Fibroblast of mammary gland (primary cell): ENCODE measurements around the gene SLC12A7.
"Not testable (repeated sequence)": the region's sequence is repeated elsewhere in the genome, so short reads cannot be mapped to it uniquely, and the experiment has no call there.

ENCODE experiments used
- DNase-seq: peaks from one replicate; pipeline ENCODE4 v3.0.0-alpha.2; 2010; ENCODE audit warnings: low read depth
- H3K4me3 ChIP-seq: 2 replicates; pipeline ENCODE4 v1.5.1; 2011; ENCODE audit warnings: low read depth, mild to moderate bottlenecking, low read length, moderate library complexity; ENCODE audit not compliant: control insufficient read depth
- CTCF ChIP-seq: conservative IDR thresholded peaks from 2 replicates; pipeline ENCODE4 v1.5.1; 2011; ENCODE audit warnings: low read depth, low read length, inconsistent platforms; ENCODE audit not compliant: control insufficient read depth, insufficient read depth

SLC12A7 gene

GRCh38 chr5:1111727-1112289, at the start of gene SLC12A7:
SLC12A7 (minus strand) TSS chr5:1112063; CDS start chr5:1111991, 72 bp downstream.
- no peak for TF ChIP-seq CTCF
- peak within 1 kb of the TSS; percentile 33 for H3K4me3 ChIP-seq
- no peak for DNase-seq

DNA sequence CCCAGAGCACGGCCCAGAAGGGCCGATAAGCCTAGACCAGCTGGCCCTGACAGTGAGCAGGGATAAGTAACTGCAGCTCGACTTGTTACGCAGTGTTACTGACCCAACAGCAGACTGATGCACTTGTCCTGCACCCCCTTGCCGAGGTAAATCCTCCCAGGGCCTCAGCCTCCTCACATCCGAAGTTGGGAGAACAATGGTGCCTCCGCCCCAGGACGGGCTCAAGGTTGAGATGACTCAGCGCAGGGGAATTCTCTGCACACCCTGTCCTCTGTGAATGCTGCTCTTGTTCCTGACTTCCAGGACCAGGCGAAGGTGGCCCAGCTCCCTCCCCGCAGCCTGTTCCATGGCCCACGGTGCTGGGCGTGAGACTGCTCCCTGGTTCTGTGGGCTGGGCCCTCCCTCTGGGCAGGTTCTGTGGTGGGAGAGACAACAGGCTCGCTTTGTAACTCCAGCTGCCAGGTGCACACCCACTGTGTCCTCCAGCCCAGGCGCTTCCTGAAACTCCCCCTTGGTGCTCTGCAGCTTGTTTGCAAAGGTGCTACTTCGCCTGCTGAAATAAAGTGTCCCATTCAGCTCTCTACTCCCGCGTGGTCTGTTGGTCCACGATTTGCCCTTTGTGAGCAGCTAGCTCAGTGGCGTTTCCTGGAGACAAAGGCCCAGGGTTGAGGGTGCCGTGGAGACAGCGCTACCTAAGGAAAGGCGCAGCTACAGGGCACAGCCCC, 49.4 kb upstream of the SLC12A7 start:
- H3K4me3 ChIP-seq, result no peak overlapping the region
- TF ChIP-seq CTCF, result no peak
- no peak for DNase-seq

DNA sequence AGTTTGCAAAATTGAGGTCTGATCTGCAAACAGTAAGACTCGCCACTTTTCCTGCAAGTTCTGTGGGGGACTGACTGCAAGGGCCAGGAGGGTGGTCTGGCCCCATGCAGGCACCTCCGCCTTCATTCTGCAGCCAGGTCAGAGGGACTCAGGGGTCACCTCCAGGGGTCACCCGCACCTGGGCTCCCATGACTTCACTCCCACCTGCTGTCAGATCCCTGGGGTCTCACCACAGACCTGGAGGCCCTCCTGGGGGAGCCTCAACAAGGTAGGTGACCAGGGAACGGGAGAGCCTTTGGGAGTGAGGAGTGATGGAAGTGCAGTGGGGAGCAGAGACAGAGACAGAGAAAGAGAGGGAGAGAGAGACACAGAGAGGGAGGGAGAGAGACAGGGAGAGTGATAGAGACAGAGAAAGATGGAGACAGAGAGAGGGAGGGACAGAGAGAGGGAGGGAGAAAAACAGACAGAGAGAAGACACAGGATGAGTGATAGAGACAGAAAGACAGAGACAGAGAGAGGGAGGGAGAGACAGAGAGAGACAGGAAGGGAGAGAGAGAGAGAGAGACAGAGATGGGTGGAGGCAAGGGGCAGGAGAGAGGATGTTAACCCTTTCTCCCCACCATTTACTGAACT, 48.0 kb upstream of the SLC12A7 start:
- no peak for DNase-seq
- no peak for TF ChIP-seq CTCF
- H3K4me3 ChIP-seq, result no peak overlapping the region

DNA sequence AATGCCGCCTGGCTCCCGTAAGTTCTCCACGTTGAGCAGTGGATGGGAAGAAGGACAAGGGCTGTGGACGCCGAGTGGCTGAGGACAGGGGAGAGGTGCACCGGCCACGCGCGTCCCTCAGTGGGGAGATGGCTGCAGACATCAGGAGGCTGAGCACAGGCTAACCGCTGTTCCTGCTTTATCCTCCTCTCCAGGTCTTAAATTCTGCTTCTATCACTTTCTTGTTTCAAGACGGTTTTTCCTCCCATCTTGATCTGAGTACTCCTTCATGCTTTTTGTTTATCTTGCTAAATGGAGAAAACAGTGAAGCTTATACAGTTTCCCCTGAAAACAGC, 47.4 kb upstream of the SLC12A7 start:
- H3K4me3 ChIP-seq, result no peak overlapping the region
- no peak for DNase-seq
- no peak for TF ChIP-seq CTCF

- no peak for DNase-seq
- H3K4me3 ChIP-seq, result no peak overlapping the region
- no peak for TF ChIP-seq CTCF
Measured at GRCh38 chr5:1158647-1159340, 46.9 kb upstream of the SLC12A7 start.

GRCh38 chr5:1157461-1157986, 45.7 kb upstream of the SLC12A7 start:
- not testable (repeated sequence) for DNase-seq, H3K4me3 ChIP-seq
